K562 (cell line): ENCODE measurements around the gene CLEC3B. TPM values are rescaled to one million over a fixed set of nuclear protein-coding genes. Genes with fewer than 3 reads are reported as not detected.
A peak's percentile ranks its signal among the peaks of the same experiment; 100 is the strongest.

Experiments
- ATF2 ChIP-seq: sonication (generic); formaldehyde crosslinking; IDR thresholded peaks from 2 replicates; pipeline ENCODE4 v1.8.1; 2022; ENCODE audit warnings: missing genetic modification reagents
- CBX3 ChIP-seq, 2 experiments: IDR thresholded peaks; 1 replicate in 1 of 2; 2 replicates in 1 of 2; pipeline ENCODE4 v1.6.1; 2012; ENCODE audit warnings: inconsistent platforms in 2 of 2, low read length in 2 of 2, borderline replicate concordance in 1 of 2, control low read depth in 1 of 2
- CXXC5 ChIP-seq: fragments of 250-450 bp; sonication (Bioruptor Pico); IDR thresholded peaks from 2 replicates; pipeline ENCODE4 v1.8.0; 2022; ENCODE audit warnings: inconsistent platforms, mild to moderate bottlenecking, moderate library complexity
- MECOM ChIP-seq: fragments of 250-450 bp; sonication (Bioruptor Pico); IDR thresholded peaks from 2 replicates; pipeline ENCODE4 v1.8.0; 2022; ENCODE audit warnings: inconsistent platforms
- PRPF4 ChIP-seq: fragments of 200-400 bp; formaldehyde crosslinking; IDR thresholded peaks from one replicate; pipeline ENCODE4 v1.6.1; 2017; ENCODE audit warnings: low read length, low read depth, mild to moderate bottlenecking; ENCODE audit not compliant: insufficient read depth, poor library complexity, severe bottlenecking
- TAL1 ChIP-seq: fragments of 450-650 bp; IDR thresholded peaks from 2 replicates; pipeline ENCODE4 v1.6.1; 2016; ENCODE audit warnings: mild to moderate bottlenecking
- YY1 ChIP-seq, 3 experiments: IDR thresholded peaks; 2 replicates each; pipeline ENCODE4 v1.6.1; 2011; ENCODE audit warnings: low read length in 2 of 3, mild to moderate bottlenecking in 2 of 3, moderate library complexity in 2 of 3, borderline replicate concordance in 1 of 3, control low read depth in 1 of 3, low read depth in 1 of 3; ENCODE audit not compliant: insufficient read depth in 3 of 3, insufficient replicate concordance in 2 of 3, control insufficient read depth in 1 of 3, insufficient read length in 1 of 3; ENCODE audit errors: extremely low read depth in 1 of 3
- ZNF586 ChIP-seq: fragments of 450-650 bp; formaldehyde crosslinking; conservative IDR thresholded peaks from 2 replicates; pipeline ENCODE4 v1.4.0; 2020; ENCODE audit warnings: mild to moderate bottlenecking, moderate library complexity
- polyA plus RNA-seq, 8 experiments: library from polyadenylated mRNA; depleted of rRNA in 4 of 8; stranded (reverse) in 5 of 8; unstranded in 3 of 8; fragments of >200 nt; fragmentation: Nextera tagmentation in 2 of 8; fragmentation: Illumina TruSeq in 1 of 8; extraction: Ambion mirVana in 2 of 8; extraction: Trizol in 1 of 8; gene quantifications; 2 replicates each; pipeline versions ENCODE4 v1.2.1 to v1.2.3, GENCODE V29; 2011 to 2014; ENCODE audit warnings: inconsistent platforms in 1 of 8, missing spikeins in 1 of 8
- total RNA-seq, 7 experiments: library from RNA; depleted of rRNA in 6 of 7; stranded (reverse); fragments of >200 nt in 6 of 7; fragmentation: Illumina TruSeq in 2 of 7; extraction: Trizol in 2 of 7; gene quantifications; 2 replicates each; pipeline versions ENCODE4 v1.2.1 to v1.2.3, GENCODE V29; 2011 to 2021; ENCODE audit warnings: low replicate concordance in 1 of 7
- TF ChIP-seq, protein P1 (sequence below): fragments of 200-600 bp; sonication (generic); IDR thresholded peaks from one replicate; pipeline ENCODE4 v1.6.1; 2012; ENCODE audit warnings: mild to moderate bottlenecking, low read depth, low read length, inconsistent platforms
- TF ChIP-seq, protein P2 (sequence below): sonication (generic); formaldehyde crosslinking; IDR thresholded peaks from 2 replicates; pipeline ENCODE4 v1.8.1; 2022; ENCODE audit warnings: missing genetic modification reagents

The CLEC3B gene
- total and polyA plus RNA-seq, 9 of the 15 experiments (the other 6 are each of a cell fraction or from before 2014, with no cell fraction given) = not detected

GRCh38 chr3:45064512-45065372 is 38.6 kb downstream of the CLEC3B start (continued):
- TF ChIP-seq, protein P1, sequence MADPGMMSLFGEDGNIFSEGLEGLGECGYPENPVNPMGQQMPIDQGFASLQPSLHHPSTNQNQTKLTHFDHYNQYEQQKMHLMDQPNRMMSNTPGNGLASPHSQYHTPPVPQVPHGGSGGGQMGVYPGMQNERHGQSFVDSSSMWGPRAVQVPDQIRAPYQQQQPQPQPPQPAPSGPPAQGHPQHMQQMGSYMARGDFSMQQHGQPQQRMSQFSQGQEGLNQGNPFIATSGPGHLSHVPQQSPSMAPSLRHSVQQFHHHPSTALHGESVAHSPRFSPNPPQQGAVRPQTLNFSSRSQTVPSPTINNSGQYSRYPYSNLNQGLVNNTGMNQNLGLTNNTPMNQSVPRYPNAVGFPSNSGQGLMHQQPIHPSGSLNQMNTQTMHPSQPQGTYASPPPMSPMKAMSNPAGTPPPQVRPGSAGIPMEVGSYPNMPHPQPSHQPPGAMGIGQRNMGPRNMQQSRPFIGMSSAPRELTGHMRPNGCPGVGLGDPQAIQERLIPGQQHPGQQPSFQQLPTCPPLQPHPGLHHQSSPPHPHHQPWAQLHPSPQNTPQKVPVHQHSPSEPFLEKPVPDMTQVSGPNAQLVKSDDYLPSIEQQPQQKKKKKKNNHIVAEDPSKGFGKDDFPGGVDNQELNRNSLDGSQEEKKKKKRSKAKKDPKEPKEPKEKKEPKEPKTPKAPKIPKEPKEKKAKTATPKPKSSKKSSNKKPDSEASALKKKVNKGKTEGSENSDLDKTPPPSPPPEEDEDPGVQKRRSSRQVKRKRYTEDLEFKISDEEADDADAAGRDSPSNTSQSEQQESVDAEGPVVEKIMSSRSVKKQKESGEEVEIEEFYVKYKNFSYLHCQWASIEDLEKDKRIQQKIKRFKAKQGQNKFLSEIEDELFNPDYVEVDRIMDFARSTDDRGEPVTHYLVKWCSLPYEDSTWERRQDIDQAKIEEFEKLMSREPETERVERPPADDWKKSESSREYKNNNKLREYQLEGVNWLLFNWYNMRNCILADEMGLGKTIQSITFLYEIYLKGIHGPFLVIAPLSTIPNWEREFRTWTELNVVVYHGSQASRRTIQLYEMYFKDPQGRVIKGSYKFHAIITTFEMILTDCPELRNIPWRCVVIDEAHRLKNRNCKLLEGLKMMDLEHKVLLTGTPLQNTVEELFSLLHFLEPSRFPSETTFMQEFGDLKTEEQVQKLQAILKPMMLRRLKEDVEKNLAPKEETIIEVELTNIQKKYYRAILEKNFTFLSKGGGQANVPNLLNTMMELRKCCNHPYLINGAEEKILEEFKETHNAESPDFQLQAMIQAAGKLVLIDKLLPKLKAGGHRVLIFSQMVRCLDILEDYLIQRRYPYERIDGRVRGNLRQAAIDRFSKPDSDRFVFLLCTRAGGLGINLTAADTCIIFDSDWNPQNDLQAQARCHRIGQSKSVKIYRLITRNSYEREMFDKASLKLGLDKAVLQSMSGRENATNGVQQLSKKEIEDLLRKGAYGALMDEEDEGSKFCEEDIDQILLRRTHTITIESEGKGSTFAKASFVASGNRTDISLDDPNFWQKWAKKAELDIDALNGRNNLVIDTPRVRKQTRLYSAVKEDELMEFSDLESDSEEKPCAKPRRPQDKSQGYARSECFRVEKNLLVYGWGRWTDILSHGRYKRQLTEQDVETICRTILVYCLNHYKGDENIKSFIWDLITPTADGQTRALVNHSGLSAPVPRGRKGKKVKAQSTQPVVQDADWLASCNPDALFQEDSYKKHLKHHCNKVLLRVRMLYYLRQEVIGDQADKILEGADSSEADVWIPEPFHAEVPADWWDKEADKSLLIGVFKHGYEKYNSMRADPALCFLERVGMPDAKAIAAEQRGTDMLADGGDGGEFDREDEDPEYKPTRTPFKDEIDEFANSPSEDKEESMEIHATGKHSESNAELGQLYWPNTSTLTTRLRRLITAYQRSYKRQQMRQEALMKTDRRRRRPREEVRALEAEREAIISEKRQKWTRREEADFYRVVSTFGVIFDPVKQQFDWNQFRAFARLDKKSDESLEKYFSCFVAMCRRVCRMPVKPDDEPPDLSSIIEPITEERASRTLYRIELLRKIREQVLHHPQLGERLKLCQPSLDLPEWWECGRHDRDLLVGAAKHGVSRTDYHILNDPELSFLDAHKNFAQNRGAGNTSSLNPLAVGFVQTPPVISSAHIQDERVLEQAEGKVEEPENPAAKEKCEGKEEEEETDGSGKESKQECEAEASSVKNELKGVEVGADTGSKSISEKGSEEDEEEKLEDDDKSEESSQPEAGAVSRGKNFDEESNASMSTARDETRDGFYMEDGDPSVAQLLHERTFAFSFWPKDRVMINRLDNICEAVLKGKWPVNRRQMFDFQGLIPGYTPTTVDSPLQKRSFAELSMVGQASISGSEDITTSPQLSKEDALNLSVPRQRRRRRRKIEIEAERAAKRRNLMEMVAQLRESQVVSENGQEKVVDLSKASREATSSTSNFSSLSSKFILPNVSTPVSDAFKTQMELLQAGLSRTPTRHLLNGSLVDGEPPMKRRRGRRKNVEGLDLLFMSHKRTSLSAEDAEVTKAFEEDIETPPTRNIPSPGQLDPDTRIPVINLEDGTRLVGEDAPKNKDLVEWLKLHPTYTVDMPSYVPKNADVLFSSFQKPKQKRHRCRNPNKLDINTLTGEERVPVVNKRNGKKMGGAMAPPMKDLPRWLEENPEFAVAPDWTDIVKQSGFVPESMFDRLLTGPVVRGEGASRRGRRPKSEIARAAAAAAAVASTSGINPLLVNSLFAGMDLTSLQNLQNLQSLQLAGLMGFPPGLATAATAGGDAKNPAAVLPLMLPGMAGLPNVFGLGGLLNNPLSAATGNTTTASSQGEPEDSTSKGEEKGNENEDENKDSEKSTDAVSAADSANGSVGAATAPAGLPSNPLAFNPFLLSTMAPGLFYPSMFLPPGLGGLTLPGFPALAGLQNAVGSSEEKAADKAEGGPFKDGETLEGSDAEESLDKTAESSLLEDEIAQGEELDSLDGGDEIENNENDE = no peak
- TF ChIP-seq ZNF586 (CRISPR knock-in tag) (peak; percentile 100), ATF2 (CRISPR knock-in tag) (no peak), PRPF4 (no peak), YY1 (IDR thresholded peaks at IDR 0.05; ENCODE audit: borderline replicate concordance in 1 of 3, control insufficient read depth in 1 of 3, extremely low read depth in 1 of 3, insufficient read depth in 3 of 3, insufficient read length in 1 of 3, insufficient replicate concordance in 2 of 3, low read depth in 1 of 3, low read length in 2 of 3) (peak in 2 of 3 experiments; percentile 43 to 85), CBX3 (IDR thresholded peaks at IDR 0.05; ENCODE audit: borderline replicate concordance in 1 of 2, low read length in 2 of 2) (no peak; a peak in 1 of 3 replicates), TAL1 (no peak), MECOM (CRISPR knock-in tag) (peak; percentile 100), CXXC5 (CRISPR knock-in tag) (peak; percentile 100)
- TF ChIP-seq, protein P2, sequence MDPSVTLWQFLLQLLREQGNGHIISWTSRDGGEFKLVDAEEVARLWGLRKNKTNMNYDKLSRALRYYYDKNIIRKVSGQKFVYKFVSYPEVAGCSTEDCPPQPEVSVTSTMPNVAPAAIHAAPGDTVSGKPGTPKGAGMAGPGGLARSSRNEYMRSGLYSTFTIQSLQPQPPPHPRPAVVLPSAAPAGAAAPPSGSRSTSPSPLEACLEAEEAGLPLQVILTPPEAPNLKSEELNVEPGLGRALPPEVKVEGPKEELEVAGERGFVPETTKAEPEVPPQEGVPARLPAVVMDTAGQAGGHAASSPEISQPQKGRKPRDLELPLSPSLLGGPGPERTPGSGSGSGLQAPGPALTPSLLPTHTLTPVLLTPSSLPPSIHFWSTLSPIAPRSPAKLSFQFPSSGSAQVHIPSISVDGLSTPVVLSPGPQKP (CRISPR knock-in tag) = no peak
